ENCODE measurements around the gene WDR45B.

WDR45B gene

DNA sequence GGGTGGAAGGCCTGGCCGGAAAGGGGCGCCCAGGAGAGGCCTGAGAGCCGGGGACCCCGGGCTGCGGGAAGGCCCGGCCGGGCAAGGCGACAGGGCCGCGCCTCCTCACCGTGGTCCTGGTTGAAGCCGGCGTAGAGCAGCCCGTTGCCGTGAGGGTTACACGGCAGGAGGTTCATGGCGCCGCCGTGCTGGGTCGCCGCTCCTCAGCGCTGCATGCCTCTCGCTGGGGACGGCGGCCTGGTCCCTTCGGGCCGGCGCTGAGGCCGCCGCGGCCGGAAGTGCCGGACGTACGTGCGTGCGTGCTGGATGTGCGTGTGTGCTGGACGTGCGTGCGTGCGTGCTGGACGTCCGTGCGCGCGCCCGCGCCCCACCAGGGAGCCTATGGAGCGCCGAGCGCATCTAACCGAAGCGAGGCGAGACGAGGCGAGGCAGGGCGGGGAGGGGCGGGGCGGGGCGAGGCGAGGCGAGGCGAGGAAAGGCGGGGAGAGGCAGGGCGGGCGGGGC is at the start of gene WDR45B:
TSS of gene WDR45B (minus strand) at position 280 of the 504 bp plus-strand sequence. CDS start at position 176, 104 bp downstream.
- peak; percentile 49 to 68 for DNase-seq

DNA sequence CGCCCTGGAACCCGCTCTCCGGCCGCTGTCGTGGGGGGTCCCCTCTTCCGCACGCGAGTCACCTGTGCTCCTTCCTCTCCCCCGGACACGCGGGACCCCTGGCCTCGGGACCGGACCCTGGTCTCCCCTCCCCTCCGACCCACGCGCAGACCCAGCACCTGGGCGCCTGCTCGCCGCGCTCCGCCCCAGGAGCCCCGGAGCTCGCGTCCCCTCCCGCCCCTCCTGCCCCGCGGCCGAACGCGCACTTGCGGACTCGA is 49.5 kb upstream of the WDR45B start:
- DNase-seq = no peak

DNA sequence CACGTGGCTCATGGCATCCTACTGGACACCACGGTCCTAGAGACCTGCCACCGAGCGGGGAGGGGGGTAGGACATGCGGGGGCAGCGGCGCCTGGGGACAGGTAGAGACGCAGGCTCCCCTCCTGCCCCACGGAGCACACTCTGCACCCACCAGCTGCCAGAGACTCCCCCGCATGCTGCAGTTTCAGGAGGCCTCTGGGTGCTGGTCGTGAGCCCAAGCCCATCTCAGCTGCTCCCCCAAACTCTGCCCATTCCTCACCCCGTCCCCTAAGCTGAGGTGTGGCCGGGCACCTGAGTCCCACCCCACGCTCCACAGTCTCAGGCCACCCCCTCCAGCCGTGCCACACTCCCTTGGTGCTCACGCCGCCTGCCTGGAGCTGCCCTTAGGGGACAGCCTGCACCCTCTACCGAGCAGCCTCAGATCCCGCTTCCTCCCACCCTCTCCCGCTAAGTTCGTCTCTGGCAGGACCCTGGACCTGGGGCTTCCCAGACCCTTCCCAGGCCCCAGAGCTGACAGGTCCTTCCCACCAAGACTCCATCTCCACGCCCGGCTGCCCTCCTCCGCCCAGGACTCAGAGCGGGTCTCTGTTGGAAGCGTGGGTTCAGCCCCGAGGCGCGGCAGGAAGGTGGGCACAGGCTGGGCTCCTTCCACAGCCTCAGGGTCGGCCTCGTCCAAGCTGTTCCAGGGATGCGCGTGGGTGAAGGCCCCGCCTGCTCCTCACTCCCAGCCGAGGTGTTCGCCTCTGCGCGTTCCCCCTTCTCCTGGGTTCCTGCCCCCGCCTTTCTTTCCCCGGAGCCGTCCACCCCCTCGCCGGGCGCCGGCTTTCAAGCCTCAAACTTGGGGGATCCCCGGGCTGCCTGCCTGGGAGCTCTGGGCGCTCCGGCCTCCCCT is 48.9 kb upstream of the WDR45B start:
- no peak for DNase-seq

DNA sequence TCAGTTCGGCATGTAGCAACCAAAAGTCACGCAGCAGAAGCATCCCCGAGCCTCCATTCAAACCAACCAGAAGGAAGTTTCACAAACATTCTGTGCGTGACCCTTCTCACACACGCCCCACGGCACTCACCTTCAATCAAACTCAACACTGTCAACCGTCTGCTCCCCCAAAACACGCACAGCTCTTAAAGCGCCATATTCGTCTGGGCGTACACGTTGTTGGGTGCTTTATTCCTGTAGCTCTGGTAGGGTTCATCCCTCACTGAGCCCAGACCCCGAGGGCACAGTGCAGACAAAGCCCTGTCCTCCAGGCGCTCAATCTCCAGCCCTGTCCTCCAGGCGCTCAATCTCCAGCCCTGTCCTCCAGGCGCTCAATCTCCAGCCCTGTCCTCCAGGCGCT is 48.0 kb upstream of the WDR45B start:
- no peak for DNase-seq

DNA sequence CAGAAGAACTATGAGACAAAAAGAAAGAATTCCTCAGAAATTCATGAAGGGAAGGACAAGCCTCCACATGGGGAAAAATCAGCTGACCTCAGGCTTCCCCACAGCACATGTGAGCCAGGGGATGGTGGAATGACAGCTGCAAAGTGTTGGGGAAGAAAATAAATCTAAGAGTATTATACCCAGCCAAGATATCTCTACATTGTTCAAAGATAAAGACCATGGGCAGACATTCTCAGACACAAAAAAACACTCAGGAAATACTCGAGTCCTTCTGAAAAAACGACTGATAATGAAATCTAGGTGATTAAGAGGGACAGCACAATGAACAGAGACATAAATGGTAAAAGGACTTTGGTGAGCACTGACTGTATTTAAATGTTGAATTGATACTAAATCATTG is 46.4 kb upstream of the WDR45B start:
- DNase-seq = no peak

DNA sequence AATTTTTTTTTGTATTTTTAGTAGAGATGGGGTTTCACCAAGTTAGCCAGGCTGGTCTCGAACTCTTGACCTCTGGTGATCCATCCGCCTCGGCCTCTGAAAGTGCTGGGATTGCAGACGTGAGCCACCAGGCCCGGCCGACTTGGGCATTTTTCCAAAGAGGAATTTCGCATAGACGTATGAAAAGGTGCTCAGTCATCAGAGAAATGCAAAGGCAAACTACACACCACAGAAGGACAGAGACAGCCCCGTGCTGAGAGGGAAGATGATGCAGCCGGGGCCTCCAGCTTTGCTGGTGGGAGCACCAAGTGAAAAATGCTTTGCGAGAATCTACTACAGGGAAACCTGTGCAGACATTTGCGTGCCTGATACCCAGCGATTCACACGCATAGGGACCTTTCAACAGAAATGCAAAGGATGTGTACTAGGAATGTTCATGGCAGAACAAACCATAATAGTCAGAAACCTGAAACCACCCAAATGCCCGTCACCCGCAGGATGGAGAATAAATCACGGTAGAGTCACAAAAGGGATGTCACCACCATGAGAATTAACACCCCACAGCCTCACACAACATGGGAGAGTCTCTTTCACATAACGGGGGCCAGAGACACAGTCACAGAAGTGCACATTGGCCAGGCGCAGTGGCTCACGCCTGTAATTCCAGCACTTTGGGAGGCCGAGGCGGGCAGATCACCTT is 45.1 kb upstream of the WDR45B start:
- no peak for DNase-seq

DNA sequence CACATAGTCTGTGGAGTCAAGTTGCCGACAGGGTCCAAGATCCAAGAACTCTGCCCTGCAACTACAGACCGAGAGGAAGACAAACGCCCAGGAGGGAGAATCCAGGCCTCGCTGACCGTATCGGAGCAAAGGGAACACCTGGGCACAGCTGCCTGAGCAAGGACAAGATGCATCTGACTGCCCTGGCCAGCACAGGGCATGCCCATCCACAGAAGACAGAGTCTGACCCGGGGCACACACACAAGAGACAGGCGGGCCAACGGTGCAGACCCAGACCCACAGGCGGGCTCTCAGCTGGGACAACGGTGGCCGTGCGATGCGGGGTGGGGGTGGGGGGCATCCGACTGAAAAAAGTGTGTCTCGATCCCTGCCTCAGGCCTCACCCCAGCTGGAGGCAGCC is 44.0 kb upstream of the WDR45B start:
- DNase-seq = no peak

DNA sequence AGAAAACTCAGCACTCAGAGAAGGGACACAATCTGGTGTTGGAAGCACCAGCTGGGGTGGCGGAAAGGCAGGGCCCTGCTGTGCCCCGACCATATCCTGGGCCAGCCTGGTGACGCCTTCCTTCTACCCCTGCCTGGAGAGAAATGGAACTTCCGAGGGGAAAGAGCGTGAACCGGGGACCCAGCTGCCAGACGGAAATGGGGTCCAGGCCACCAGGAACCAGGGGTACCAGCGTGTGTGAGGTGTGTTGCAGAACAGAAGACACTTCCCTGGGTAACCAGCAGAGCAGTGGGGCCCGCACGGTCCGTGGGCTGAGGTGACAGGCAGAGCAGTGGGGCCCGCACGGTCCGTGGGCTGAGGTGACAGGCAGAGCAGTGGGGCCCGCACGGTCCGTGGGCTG is 43.5 kb upstream of the WDR45B start:
- DNase-seq = no peak

DNA sequence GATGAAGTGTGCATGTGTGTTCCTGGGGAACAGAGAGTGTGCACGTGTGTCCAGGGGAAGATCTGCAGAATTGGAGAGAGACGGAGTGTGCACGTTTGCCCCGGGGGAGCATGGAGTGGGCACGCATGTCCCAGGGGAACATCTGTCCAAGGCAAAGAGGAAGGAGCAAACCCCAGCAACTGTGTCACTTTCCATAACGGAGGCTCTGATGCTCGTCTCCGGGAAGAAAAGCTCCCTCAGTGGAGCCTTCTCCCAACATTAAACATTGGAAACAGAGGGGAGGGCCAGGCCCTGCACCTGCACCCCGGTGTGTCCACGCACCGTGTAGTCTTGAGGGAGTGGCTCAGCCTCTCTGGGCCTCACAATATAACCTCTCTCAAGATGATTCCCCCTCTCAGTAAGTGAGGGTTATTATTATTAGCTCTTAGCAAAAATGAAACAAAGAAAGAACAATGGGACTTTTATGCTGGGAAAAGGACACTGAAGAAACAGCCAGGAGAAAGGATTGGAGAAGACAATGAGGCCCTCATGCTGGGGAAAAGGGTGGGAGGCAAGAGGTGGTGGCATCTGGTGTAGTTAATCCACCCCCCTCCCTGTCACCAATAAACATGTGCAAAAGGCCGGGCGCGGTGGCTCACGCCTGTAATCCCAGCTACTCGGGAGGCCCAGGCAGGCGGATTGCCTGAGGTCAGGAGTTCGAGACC is 42.7 kb upstream of the WDR45B start:
- no peak for DNase-seq

DNA sequence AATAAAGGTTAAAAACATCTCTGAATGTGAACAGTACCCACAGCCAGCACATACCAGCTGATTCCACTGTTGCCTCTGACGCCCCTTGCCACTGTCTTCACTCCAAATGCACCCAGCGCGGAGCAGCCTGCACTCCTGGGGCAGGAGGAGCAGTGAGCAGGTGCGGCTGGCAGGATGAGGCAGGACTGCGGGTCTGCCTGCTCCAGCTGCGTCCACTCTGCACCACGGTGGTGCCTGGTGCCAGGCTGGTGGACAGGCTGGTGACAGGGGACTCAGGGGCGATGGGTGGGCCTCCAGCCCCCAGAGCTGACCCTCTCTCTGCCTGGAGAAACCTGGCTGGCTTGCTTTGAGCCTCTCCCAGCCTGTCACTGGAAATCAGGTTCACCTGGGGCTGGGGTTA is 40.8 kb upstream of the WDR45B start:
- no peak for DNase-seq

DNA sequence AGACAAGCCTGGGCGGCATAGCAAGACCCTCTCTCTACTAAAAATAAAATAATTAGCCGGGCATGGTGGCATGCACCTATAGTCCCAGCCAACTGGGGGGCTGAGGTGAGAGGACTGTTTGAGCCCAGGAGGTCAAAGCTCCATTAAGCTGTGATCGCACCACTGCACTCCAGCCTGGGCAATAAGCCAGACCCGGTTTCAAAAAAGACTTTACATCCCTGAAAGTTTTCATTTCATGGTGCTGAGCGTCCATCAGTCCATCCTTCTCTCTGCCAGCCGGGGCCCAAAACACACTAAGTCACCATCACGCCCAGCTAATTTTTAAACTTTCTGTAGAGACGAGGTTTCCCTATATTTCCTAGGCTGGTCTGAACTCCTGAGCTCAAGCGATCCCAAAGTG is 39.6 kb upstream of the WDR45B start:
- no peak for DNase-seq

DNA sequence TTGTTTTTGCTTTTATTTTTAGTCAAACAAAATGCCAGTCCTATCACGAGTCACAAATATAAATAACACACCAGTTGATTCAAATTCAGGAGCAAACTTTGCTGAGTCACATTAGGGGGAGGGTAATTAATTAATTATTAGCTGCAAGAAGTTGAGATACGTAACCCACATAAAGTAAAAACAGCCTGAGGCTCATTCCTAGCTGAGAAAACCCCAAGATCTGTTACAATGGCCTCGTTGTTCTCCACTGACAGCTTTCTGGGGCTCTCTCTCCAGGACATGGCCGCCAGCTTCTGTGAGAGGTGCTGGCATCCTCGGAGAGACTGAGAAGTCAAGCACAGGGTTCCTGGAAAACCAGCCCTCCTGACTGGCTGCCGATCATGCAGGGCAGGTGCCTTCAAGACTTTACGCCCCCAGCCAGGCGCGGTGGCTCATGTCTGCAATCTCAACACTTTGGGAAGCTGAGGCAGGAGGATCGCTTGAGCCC is 39.2 kb upstream of the WDR45B start:
- DNase-seq = no peak

DNA sequence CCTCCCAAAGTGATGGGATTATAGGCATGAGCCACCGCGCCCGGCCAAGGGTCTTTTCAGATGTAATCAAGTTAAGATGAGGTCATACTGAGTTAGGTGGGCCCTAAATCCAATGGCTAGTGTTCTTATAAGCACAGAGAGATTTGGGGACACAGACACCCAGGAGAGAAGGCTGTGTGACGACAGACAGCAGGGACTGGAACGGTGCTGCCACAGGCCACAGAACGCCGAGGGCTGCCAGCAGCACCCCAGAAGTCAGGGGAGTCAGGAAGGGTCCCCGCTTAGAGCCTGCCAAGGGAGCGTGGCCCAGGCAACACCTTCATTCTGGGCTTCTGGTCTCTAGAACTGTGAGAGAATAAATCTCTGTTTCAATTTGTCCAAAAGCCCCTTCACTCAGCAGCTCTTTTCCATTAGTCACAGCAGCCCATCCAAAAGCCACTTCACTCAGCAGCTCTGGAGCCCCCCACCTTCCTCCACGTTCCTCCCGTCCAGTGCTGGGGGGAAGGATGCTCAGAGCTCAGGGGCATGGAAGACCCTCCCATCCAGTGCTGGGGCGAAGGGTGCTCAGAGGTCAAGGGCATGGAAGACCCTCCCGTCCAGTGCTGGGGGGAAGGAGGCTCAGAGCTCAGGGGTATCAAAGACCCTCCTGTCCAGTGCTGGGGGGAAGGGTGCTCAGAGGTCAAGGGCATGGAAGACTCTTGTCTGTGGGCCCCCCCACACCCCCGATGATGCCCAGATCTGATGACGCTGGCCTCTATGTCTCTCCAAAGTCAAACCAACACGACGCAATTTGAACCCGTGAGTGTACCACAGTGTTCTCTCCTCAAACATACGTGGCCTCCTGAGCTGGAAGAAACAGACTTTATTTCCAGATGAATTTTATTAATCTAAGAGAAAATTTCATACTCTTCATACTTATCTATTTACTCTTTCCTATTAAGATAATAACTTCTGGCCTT is 38.4 kb upstream of the WDR45B start:
- DNase-seq = no peak

DNA sequence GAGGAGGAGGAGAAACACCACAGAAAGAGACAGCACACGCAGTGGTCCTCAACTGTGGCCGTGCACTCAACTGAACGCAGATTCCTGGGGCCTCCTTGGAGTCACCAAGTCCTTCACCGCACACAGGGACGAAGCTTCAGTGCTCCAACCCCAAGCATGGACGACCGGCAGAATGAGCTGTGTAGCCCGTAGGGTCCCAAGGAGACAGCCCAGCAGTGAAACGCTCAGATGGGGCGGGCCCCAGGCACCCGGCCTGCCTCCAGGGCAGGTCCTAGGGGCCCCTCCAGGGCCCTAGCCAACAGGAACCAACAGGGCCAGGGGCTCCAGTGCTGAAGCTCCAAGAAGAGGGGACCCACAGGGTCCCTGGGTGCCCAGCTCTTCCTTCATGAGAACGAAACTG is 37.0 kb upstream of the WDR45B start:
- no peak for DNase-seq

DNA sequence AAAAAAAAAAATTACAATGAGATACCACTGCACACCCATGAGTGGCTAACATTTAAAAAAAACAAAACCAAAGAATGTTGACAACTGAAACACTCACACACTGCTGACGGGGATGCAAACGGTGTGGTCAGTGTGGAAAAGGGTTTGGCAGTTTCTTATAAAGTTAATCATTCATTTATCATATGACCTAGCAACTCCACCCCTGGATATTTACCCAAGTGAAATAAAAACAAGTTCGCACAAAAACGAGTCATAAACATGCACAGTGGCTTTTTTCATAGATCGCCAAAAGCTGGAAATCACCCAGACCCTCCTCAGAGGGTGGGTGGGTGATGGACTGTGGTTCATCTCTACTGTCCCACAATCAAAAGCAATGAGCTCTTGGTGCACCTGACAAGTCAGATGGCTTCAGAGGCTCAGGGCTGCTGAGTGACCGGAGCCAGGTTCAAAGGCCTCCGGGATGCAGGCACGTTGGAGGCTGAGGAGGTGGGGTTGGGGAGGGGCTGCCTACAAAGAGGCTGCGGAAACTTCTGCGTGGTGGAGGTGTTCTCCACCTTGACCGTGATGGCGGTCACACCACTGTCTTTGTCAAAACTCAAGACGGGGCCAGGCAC is 36.1 kb upstream of the WDR45B start:
- no peak for DNase-seq

DNA sequence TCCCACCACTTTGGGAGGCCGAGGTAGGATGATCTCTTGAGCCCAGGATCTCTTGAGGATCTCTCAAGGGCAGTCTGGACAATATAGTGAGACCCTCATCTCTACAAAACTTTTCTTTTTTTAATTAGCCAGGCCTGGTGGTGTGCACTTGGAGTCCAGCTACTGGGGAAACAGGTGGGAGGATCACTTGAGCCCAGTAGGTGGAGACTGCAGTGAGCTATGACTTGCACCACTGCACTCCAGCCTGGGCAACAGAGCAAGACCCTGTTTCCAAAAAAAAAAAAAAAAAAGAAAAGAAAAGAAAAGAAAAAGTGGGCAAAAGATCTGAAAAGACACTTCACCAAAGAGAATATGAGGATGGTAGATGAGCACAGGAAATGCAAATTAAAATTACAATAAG is 35.3 kb upstream of the WDR45B start:
- DNase-seq = no peak

DNA sequence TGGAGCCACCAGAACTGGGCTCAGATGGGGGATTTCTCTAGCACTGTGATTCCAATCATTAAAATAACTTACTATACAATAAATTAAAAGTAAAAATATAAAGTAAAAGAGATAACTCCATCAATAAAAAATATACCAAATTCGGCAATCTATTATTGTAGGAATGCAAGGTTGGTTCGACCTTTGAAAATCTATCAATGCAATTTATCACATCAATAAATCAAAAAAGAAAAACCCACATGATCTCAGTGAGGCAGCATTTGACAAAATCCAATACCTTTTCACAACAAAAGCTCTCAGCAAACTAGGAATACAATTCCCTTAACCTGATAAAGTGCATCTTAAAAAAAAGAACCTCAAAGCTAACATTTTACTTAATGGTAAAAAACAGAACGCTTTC is 33.3 kb upstream of the WDR45B start:
- no peak for DNase-seq

DNA sequence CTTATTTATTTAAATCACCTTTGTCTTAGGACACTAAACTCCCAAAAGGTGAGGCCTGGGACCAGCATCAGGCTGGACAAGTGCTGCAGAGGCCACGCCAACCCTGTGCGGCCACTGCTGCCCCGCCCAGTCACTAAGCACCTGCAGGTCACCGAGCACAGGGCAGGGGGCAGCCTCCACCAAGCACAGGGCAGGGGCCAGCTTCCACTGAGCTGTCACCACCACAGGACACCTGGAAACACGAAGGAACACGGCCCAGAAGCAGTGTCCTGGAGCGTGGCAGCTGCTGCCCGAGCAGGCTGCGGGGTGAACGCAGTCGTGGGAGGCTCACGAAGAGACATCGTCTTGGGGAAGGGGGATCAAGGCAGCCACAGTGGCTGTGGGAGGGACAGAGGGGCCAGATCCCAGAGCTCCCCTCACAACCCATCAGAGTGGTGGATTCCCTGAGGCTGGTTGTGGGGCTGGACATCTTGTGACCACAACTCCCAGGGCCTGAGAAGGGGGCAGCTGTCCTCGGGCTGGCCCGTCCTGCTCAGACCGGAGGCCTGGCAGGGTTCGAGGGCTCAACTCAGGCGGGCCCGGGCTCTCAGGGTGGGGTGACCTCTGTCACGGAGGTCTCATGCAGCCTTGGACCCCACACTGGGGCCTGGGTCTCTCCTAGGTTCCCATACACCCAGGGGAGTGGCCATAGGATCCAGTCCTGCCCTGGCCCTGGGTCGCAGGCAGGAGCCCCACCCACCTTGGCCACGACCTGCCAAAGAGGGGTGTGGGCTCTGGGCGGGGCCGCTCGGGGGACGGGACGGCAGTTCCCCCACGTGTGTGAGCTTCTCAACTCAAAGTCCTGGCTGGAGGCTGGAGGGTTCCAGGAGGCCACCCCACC is 31.6 kb upstream of the WDR45B start:
- no peak for DNase-seq

DNA sequence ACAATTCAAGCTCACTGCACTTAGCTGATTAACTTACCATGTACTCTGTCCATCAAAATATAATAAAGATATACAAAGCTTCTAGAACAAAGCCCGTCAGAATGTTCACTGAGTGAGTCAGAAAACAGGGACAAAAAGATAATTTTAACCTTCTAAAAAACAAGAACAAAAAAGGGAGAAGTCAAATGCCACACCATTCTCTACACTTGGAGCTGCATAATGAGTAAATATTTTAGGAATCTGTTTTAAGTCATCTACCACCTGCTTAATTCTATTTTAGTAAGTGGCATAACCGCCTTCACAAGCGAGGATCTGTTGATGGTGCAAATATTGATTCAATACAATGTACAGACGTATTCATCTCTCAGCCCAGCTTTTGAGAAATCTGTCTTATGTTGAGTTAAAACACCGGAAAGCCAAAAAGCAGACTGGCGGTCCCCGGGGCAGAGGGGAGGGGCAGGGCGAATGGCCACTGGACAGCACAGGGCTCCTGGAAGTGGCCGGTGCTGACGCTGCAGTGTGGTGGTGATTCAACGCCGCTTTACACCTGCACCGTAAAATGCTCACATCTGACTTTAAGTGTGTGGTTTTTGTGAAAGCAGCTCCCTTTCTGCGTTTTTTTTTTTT is 30.1 kb upstream of the WDR45B start:
- DNase-seq = no peak

DNA sequence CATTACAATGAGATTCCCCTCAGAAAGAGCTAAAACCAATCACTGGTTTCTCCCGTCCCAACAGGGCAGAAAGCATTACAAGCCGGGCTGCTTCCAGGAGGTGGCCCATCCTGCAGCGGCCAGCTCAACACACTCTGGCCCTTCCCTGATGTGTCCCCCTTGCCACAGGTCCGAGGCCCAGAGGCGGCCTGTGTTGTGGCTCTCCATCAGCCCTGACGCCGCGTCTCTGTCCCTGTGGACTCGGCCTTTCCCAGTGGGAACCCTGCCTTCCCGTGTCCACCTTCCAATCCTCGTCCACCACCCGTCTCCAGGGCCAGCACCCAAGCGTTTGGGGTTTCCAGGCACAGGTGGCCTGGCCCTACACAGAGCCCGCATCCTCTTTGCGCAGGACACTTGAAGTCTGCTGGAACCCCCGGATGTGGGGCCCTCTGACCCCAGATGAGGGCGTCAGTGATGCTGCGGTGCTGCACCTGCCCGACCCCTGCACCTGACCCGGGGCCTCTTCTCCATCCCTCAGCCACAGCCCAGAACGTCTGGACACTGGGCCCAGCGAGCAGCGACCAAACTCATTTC is 29.2 kb upstream of the WDR45B start:
- no peak for DNase-seq

All from cerebellar nuclear complex (tissue), 1 donor.